Smooth muscle cell (in vitro differentiated cells): ENCODE data around the gene TRIM24. TPM values are rescaled to one million over a fixed set of nuclear protein-coding genes. Genes with fewer than 3 reads are reported as not detected.

ENCODE experiments used
- DNase-seq: peaks from one replicate; lab custom pipeline; 2025; ENCODE audit not compliant: unreplicated experiment; lab: John Stamatoyannopoulos, UW
- H2AFZ ChIP-seq: fragments of 200-600 bp; sonication (generic); 2 replicates; pipeline ENCODE4 v1.6.0; 2016; ENCODE audit warnings: antibody characterized with exemption, low read depth, mild to moderate bottlenecking
- H3F3A ChIP-seq: fragments of 200-600 bp; sonication (generic); 2 replicates; pipeline ENCODE4 v1.6.0; 2017; ENCODE audit warnings: antibody characterized with exemption, low read depth
- H3K27ac ChIP-seq: fragments of 200-600 bp; sonication (generic); 2 replicates; pipeline ENCODE4 v1.5.1; 2016; ENCODE audit warnings: low read depth, mild to moderate bottlenecking
- H3K27me3 ChIP-seq: fragments of 200-600 bp; sonication (generic); 2 replicates; pipeline ENCODE4 v1.6.1; 2016; ENCODE audit warnings: low read depth, mild to moderate bottlenecking
- H3K36me3 ChIP-seq: fragments of 200-600 bp; sonication (generic); 2 replicates; pipeline ENCODE4 v1.5.1; 2016; ENCODE audit warnings: low read depth
- H3K4me1 ChIP-seq: fragments of 200-600 bp; sonication (generic); 2 replicates; pipeline ENCODE4 v1.5.1; 2016; ENCODE audit warnings: low read depth
- H3K4me2 ChIP-seq: fragments of 200-600 bp; sonication (generic); 2 replicates; pipeline ENCODE4 v1.6.0; 2016; ENCODE audit warnings: mild to moderate bottlenecking
- H3K4me3 ChIP-seq: fragments of 200-600 bp; sonication (generic); 2 replicates; pipeline ENCODE4 v1.5.1; 2016; ENCODE audit warnings: mild to moderate bottlenecking
- H3K79me2 ChIP-seq: fragments of 200-600 bp; sonication (generic); 2 replicates; pipeline ENCODE4 v1.6.0; 2016; ENCODE audit warnings: low read depth, mild to moderate bottlenecking
- H3K9ac ChIP-seq: fragments of 200-600 bp; sonication (generic); 2 replicates; pipeline ENCODE4 v1.6.0; 2016; ENCODE audit warnings: low read depth
- H3K9me3 ChIP-seq: fragments of 200-600 bp; sonication (generic); replicated peaks from 2 replicates; pipeline ENCODE4 v1.5.1; 2016; ENCODE audit warnings: low read depth
- H4K20me1 ChIP-seq: fragments of 200-600 bp; sonication (generic); 2 replicates; pipeline ENCODE4 v1.6.0; 2016; ENCODE audit warnings: low read depth
- CTCF ChIP-seq: fragments of 200-600 bp; sonication (generic); IDR thresholded peaks from 2 replicates; pipeline ENCODE4 v1.5.1; 2017; ENCODE audit warnings: borderline replicate concordance, mild to moderate bottlenecking, antibody characterized with exemption; ENCODE audit not compliant: insufficient read depth, poor library complexity, severe bottlenecking
- WGBS: methylation state at CpG from one replicate; pipeline ENCODE4 v1.1.7; 2016; ENCODE audit warnings: low lambda C conversion rate; 5-methylcytosine and 5-hydroxymethylcytosine counted together
- polyA plus RNA-seq: library from polyadenylated mRNA; unstranded; fragments of >200 nt; fragmentation: Nextera tagmentation; extraction: Ambion mirVana; gene quantifications from 2 replicates; pipeline ENCODE4 v1.2.1, GENCODE V29; 2016
- total RNA-seq: library from RNA; depleted of rRNA; stranded (reverse); fragments of >200 nt; gene quantifications from 2 replicates; pipeline ENCODE4 v1.2.3, GENCODE V29; 2014

TRIM24 gene
- total and polyA plus RNA-seq, 2 experiments from 2014 or later: 24.9 to 60.7 TPM

- Histone ChIP-seq H3K4me1 (peaks cover 6% of the 10 kb centered on the region), H3K27ac (no peak overlapping the region), H3F3A (peaks cover 4% of the 10 kb centered on the region), H3K36me3 (peaks cover 3% of the 10 kb centered on the region), H3K27me3 (no peaks in the 10 kb centered on the region), H4K20me1 (peaks cover 98% of the 10 kb centered on the region), H3K79me2 (peaks cover 100% of the 10 kb centered on the region), H3K4me2 (no peak overlapping the region), H3K4me3 (no peak overlapping the region), H3K9me3 (no peaks in the 10 kb centered on the region), H2AFZ (no peak overlapping the region), H3K9ac (no peak overlapping the region)
- TF ChIP-seq CTCF: no peak
- DNase-seq: no peak
- WGBS: 95% methylated on average over 4 of the region's 4 CpGs
Measured at GRCh38 chr7:138491612-138492386, 31.7 kb downstream of the TRIM24 start.

- H3K9me3 ChIP-seq: no peaks in the 10 kb centered on the region
- peaks cover 98% of the 10 kb centered on the region for H4K20me1 ChIP-seq
- H3K9ac ChIP-seq: no peak overlapping the region
- 75% methylated on average over 4 of the region's 4 CpGs for WGBS
- H3K4me1 ChIP-seq: peaks cover 6% of the 10 kb centered on the region
- peaks cover 100% of the 10 kb centered on the region for H3K79me2 ChIP-seq
- peaks cover 4% of the 10 kb centered on the region for H3K36me3 ChIP-seq
- no peak for DNase-seq
- no peak overlapping the region for H3K4me2 ChIP-seq
- H3F3A ChIP-seq: peaks cover 4% of the 10 kb centered on the region
- H3K27ac ChIP-seq: no peak overlapping the region
- TF ChIP-seq CTCF: no peak
- H2AFZ ChIP-seq: no peak overlapping the region
- no peaks in the 10 kb centered on the region for H3K27me3 ChIP-seq
- H3K4me3 ChIP-seq: no peak overlapping the region
Measured at GRCh38 chr7:138492423-138492822, 32.4 kb downstream of the TRIM24 start.

- Histone ChIP-seq H2AFZ (no peak overlapping the region), H3F3A (peaks cover 4% of the 10 kb centered on the region), H3K9ac (no peak overlapping the region), H3K36me3 (peaks cover 4% of the 10 kb centered on the region), H3K79me2 (peaks cover 100% of the 10 kb centered on the region), H3K9me3 (no peaks in the 10 kb centered on the region), H3K4me2 (no peak overlapping the region), H4K20me1 (peaks cover 98% of the 10 kb centered on the region), H3K4me3 (no peak overlapping the region), H3K4me1 (peaks cover 4% of the 10 kb centered on the region), H3K27me3 (no peaks in the 10 kb centered on the region), H3K27ac (peak overlapping the region; percentile 48)
- DNase-seq: no peak
- no peak for TF ChIP-seq CTCF
- WGBS: 73% methylated on average over 3 of the region's 3 CpGs
Measured at GRCh38 chr7:138493535-138493934, 33.5 kb downstream of the TRIM24 start.

GRCh38 chr7:138495485-138495884 lies 35.4 kb downstream of the TRIM24 start:
- TF ChIP-seq CTCF: no peak

More at GRCh38 chr7:138495485-138495884, 35.4 kb downstream of the TRIM24 start:
- no peak overlapping the region for H3K9ac ChIP-seq
- peaks cover 100% of the 10 kb centered on the region for H3K79me2 ChIP-seq
- no peaks in the 10 kb centered on the region for H3K27me3 ChIP-seq
- H3F3A ChIP-seq: peaks cover 4% of the 10 kb centered on the region
- WGBS: 97% methylated on average over 1 of the region's 1 CpG
- no peak overlapping the region for H2AFZ ChIP-seq
- peaks cover 4% of the 10 kb centered on the region for H3K36me3 ChIP-seq
- no peak overlapping the region for H3K4me2 ChIP-seq
- peaks cover 3% of the 10 kb centered on the region for H3K4me1 ChIP-seq
- no peak overlapping the region for H3K4me3 ChIP-seq
- DNase-seq: no peak
- H3K27ac ChIP-seq: peak overlapping the region; percentile 2
- H4K20me1 ChIP-seq: peaks cover 98% of the 10 kb centered on the region
- H3K9me3 ChIP-seq: no peaks in the 10 kb centered on the region
